GM12878 (cell line): ENCODE measurements around the gene INIP. TPM values are rescaled to one million over a fixed set of nuclear protein-coding genes. Genes with fewer than 3 reads are reported as not detected.

ENCODE experiments used
- ATAC-seq: fragments of 200-7000 bp; cut with Tn5 transposase; 3 replicates; pipeline ENCODE4 v1.9.1; 2020; ENCODE audit warnings: mild to moderate bottlenecking, moderate library complexity
- BruUV-seq: library from RNA; stranded (reverse); fragments of 400-500 nt; replicated peaks from 2 replicates; lab custom pipeline; 2021; lab: Mats Ljungman, UMichigan
- CTCF ChIA-PET: fragments of 300-600 bp; sonication (Branson Sonifier 250); formaldehyde crosslinking; extraction: SDS; loops from one replicate; lab custom pipeline; 2021; ENCODE audit warnings: inconsistent platforms; lab: Yijun Ruan, JAX
- POLR2A ChIA-PET: fragments of 350-600 bp; formaldehyde crosslinking; extraction: SDS; loops from one replicate; lab custom pipeline; 2021; ENCODE audit warnings: inconsistent platforms; lab: Charles Lee
- RAD21 ChIA-PET: fragments of 300-600 bp; sonication (Branson Sonifier 250); formaldehyde crosslinking; loops from one replicate; lab custom pipeline; 2023; ENCODE audit warnings: antibody characterized with exemption; ENCODE audit not compliant: unreplicated experiment; lab: Charles Lee
- SMC1A ChIA-PET: fragments of 300-600 bp; sonication (Branson Sonifier 250); formaldehyde crosslinking; loops from one replicate; lab custom pipeline; 2023; ENCODE audit not compliant: unreplicated experiment, uncharacterized antibody; lab: Charles Lee
- DNase-seq: peaks from one replicate; pipeline ENCODE4 v3.0.0-alpha.2; 2011; ENCODE audit warnings: low read depth, low spot score
- FAIRE-seq: peaks from 3 replicates; lab custom pipeline; 2011; peaks lifted over from hg19 to GRCh38; lab: Jason Lieb, UNC
- H2AFZ ChIP-seq: 2 replicates; pipeline ENCODE4 v1.6.0; 2011; ENCODE audit warnings: low read depth, low read length, control low read depth; ENCODE audit not compliant: control insufficient read depth
- H3K27ac ChIP-seq: 2 replicates; pipeline ENCODE4 v1.5.1; 2011; ENCODE audit warnings: control low read depth; ENCODE audit not compliant: control insufficient read depth, insufficient read depth
- H3K27me3 ChIP-seq, 2 experiments: replicated peaks in 1 of 2; 2 replicates each; pipeline versions ENCODE4 v1.6.0 to v1.6.1; 2011; ENCODE audit warnings: low read length in 1 of 2; ENCODE audit not compliant: control insufficient read depth in 2 of 2, insufficient read depth in 2 of 2
- H3K36me3 ChIP-seq, 2 experiments: 2 replicates each; pipeline ENCODE4 v1.5.1; 2011; ENCODE audit warnings: low read length in 1 of 2; ENCODE audit not compliant: control insufficient read depth in 2 of 2, insufficient read depth in 2 of 2
- H3K4me1 ChIP-seq: 2 replicates; pipeline ENCODE4 v1.6.1; 2011; ENCODE audit warnings: mild to moderate bottlenecking, low read length, moderate library complexity, mixed read lengths; ENCODE audit not compliant: control insufficient read depth, insufficient read depth
- H3K4me2 ChIP-seq: 2 replicates; pipeline ENCODE4 v1.6.0; 2011; ENCODE audit warnings: control low read depth; ENCODE audit not compliant: control insufficient read depth, insufficient read depth
- H3K4me3 ChIP-seq: fragments of 200-600 bp; sonication (generic); 2 replicates; pipeline ENCODE4 v1.5.1; 2016
- H3K79me2 ChIP-seq: 2 replicates; pipeline ENCODE4 v1.6.0; 2011; ENCODE audit warnings: low read length; ENCODE audit not compliant: control insufficient read depth, insufficient read depth
- H3K9ac ChIP-seq: 2 replicates; pipeline ENCODE4 v1.8.0; 2011; ENCODE audit warnings: low read length, control low read depth, mixed read lengths; ENCODE audit not compliant: control insufficient read depth, insufficient read depth
- H3K9me3 ChIP-seq: replicated peaks from 3 replicates; pipeline ENCODE4 v1.5.1; 2011; ENCODE audit warnings: mild to moderate bottlenecking, low read length; ENCODE audit not compliant: control insufficient read depth, insufficient read depth
- H4K20me1 ChIP-seq: 2 replicates; pipeline ENCODE4 v1.6.0; 2011; ENCODE audit not compliant: control insufficient read depth, insufficient read depth
- BHLHE40 ChIP-seq, 2 experiments: fragments of 450-650 bp in 1 of 2; IDR thresholded peaks; 2 replicates each; pipeline ENCODE4 v1.6.1; 2011 to 2017; ENCODE audit warnings: low read depth in 2 of 2, borderline replicate concordance in 1 of 2, improper control_type of control experiment in 1 of 2, low read length in 1 of 2, mild to moderate bottlenecking in 1 of 2
- BMI1 ChIP-seq: fragments of 450-650 bp; IDR thresholded peaks from 2 replicates; pipeline ENCODE4 v1.6.1; 2016; ENCODE audit warnings: mild to moderate bottlenecking, moderate library complexity, borderline replicate concordance
- CHD1 ChIP-seq: IDR thresholded peaks from 2 replicates; pipeline ENCODE4 v1.6.1; 2012; ENCODE audit warnings: low read depth, low read length, improper control_type of control experiment
- IRF4 ChIP-seq: IDR thresholded peaks from 2 replicates; pipeline ENCODE4 v1.6.1; 2011; ENCODE audit warnings: low read depth, low read length
- NFYB ChIP-seq: IDR thresholded peaks from 2 replicates; pipeline ENCODE4 v1.6.1; 2011; ENCODE audit warnings: low read depth, mild to moderate bottlenecking, low read length, improper control_type of control experiment, moderate library complexity; ENCODE audit not compliant: insufficient read depth
- NR2F1 ChIP-seq: fragments of 450-650 bp; conservative IDR thresholded peaks from 2 replicates; pipeline ENCODE4 v1.6.1; 2017; ENCODE audit warnings: mild to moderate bottlenecking
- POU2F2 ChIP-seq: IDR thresholded peaks from 3 replicates; pipeline ENCODE4 v1.6.1; 2011; ENCODE audit warnings: low read depth, mild to moderate bottlenecking, low read length, borderline replicate concordance
- PRDM15 ChIP-seq: fragments of 450-650 bp; formaldehyde crosslinking; IDR thresholded peaks from 2 replicates; pipeline ENCODE4 v1.4.0; 2020; ENCODE audit warnings: mild to moderate bottlenecking, moderate library complexity
- SPI1 ChIP-seq: IDR thresholded peaks from 2 replicates; pipeline ENCODE4 v1.6.1; 2011; ENCODE audit warnings: low read depth, mild to moderate bottlenecking, low read length, moderate library complexity, borderline replicate concordance; ENCODE audit not compliant: insufficient read depth
- ZZZ3 ChIP-seq: IDR thresholded peaks from 2 replicates; pipeline ENCODE4 v1.6.1; 2011; ENCODE audit warnings: low read depth; ENCODE audit not compliant: control insufficient read depth, insufficient read length
- WGBS: methylation state at CpG from one replicate; pipeline ENCODE4 v1.1.6; 2016; ENCODE audit warnings: low lambda C conversion rate; ENCODE audit not compliant: insufficient replicate concordance, insufficient coverage; ENCODE audit errors: missing lambda C conversion rate; 5-methylcytosine and 5-hydroxymethylcytosine counted together
- in situ Hi-C: fragments of 300-500 bp; cut with MboI; formaldehyde crosslinking; loops from 9 replicates; pipeline ENCODE4 v1.14.3; 2018; ENCODE audit warnings: mixed read lengths
- intact Hi-C: fragments of 100-400 bp; cut with micrococcal nuclease; formaldehyde crosslinking; loops from one replicate; pipeline ENCODE4 v1.14.2; 2022; ENCODE audit not compliant: unreplicated experiment
- polyA plus RNA-seq, 11 experiments: library from polyadenylated mRNA; depleted of rRNA in 4 of 11; unstranded in 6 of 11; stranded (reverse) in 5 of 11; fragments of >200 nt; fragmentation: Nextera tagmentation in 4 of 11; fragmentation: Illumina TruSeq in 1 of 11; extraction: Ambion mirVana in 4 of 11; extraction: Trizol in 1 of 11; gene quantifications; 1 replicate in 1 of 11; 2 replicates in 10 of 11; pipeline versions ENCODE4 v1.2.1 to v1.2.3, GENCODE V29; 2011 to 2016; ENCODE audit warnings: inconsistent platforms in 2 of 11, missing spikeins in 2 of 11, low read depth in 1 of 11
- total RNA-seq, 4 experiments: library from RNA; depleted of rRNA in 3 of 4; stranded (reverse); fragments of >200 nt in 3 of 4; fragmentation: Illumina TruSeq in 1 of 4; extraction: Trizol in 1 of 4; gene quantifications; 2 replicates each; pipeline versions ENCODE4 v1.2.1 to v1.2.3, GENCODE V29; 2013 to 2021

The INIP gene
- total and polyA plus RNA-seq, 10 of the 15 experiments (the other 5 are each of a cell fraction or from before 2014, with no cell fraction given): 18.9 to 66.5 (median 37.7) TPM

DNA sequence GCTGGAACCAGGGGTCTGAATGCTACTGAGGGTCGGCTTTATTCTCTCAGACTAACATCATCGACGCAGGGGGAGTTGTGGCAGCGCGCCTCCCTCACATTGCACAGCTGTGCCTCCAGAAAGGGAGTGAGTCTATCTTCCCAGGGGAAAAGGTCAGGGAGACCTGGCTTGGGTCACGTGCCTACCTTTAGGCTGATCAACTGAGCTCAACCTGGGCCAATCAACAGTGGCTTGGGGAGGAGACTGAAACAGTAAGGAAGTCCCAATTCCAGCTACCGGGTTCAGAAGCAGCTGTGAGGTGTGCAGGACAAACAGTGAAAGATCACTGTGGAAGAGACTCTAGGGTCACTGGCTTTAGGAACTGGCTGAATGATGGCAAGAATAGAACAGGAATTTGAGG, 46.9 kb upstream of the INIP start:
- Histone ChIP-seq H3K27ac (no peak overlapping the region), H2AFZ (no peak overlapping the region), H3K79me2 (no peaks in the 10 kb centered on the region)
- intact Hi-C loops: no loop called here
- RAD21 ChIA-PET: no interaction called here
- in situ Hi-C loops: no loop called here
- TF ChIP-seq BHLHE40 (IDR thresholded peaks at IDR 0.05; ENCODE audit: borderline replicate concordance in 1 of 2, low read depth in 2 of 2, low read length in 1 of 2): 0 out of 4 replicates have a peak, but pooled peaks of 1 of the 2 experiments have one; percentile 5
- TF ChIP-seq IRF4: no peak
- no peak for TF ChIP-seq CHD1
- no peak for TF ChIP-seq POU2F2
- no peak for TF ChIP-seq NR2F1
- TF ChIP-seq, all 136 proteins: peak for 1
- 74% methylated on average over 7 of the region's 7 CpGs for WGBS
- Histone ChIP-seq H3K9ac (no peak overlapping the region), H3K4me2 (no peak overlapping the region), H3K36me3 (no peaks in the 10 kb centered on the region), H3K4me1 (no peaks in the 10 kb centered on the region), H3K27me3 (peaks cover 0 to 2% of the 10 kb centered on the region in 2 experiments; a peak in 2 of 4 replicates), H3K9me3 (no peaks in the 10 kb centered on the region; the same call in 2 of the 3 replicates), H3K4me3 (no peak overlapping the region), H4K20me1 (no peaks in the 10 kb centered on the region)
- CTCF ChIA-PET: no interaction called here
- POLR2A ChIA-PET: no interaction called here
- ATAC-seq (no peak), DNase-seq (no peak), FAIRE-seq (no peak)
- BruUV-seq: no TSS peak
- SMC1A ChIA-PET: no interaction called here

- H3K79me2 ChIP-seq: no peaks in the 10 kb centered on the region
- intact Hi-C loops: no loop called here
Observed at GRCh38 chr9:112764344-112764743, 46.4 kb upstream of the INIP start.

More at GRCh38 chr9:112764344-112764743, 46.4 kb upstream of the INIP start:
- ChIA-PET SMC1A (no interaction called here), RAD21 (no interaction called here), POLR2A (no interaction called here), CTCF (no interaction called here)
- Histone ChIP-seq H2AFZ (no peak overlapping the region), H3K4me3 (no peak overlapping the region), H3K27ac (no peak overlapping the region), H3K27me3 (no peaks in the 10 kb centered on the region; a peak in 1 of 4 replicates), H3K4me1 (no peaks in the 10 kb centered on the region), H3K4me2 (no peak overlapping the region), H4K20me1 (no peaks in the 10 kb centered on the region), H3K9ac (no peak overlapping the region), H3K36me3 (no peaks in the 10 kb centered on the region), H3K9me3 (no peaks in the 10 kb centered on the region; the same call in 2 of the 3 replicates)
- in situ Hi-C loops: no loop called here
- ATAC-seq: no peak
- no TSS peak for BruUV-seq
- 78% methylated on average over 5 of the region's 5 CpGs for WGBS
- no peak for DNase-seq
- FAIRE-seq: no peak
- TF ChIP-seq PRDM15 (CRISPR knock-in tag) (no peak), SPI1 (no peak), NFYB (no peak), BHLHE40 (IDR thresholded peaks at IDR 0.05; ENCODE audit: borderline replicate concordance in 1 of 2, low read depth in 2 of 2, low read length in 1 of 2) (no peak), BMI1 (no peak), ZZZ3 (no peak)
